GM10266 (cell line): ENCODE measurements around the gene SHH.
A peak's percentile ranks its signal among the peaks of the same experiment; 100 is the strongest.

Experiments
- DNase-seq: peaks from one replicate; pipeline ENCODE4 v3.0.0; 2012; ENCODE audit errors: extremely low spot score
- TF ChIP-seq, protein P1 (sequence below): IDR thresholded peaks from 2 replicates; pipeline ENCODE4 v1.5.1; 2012; ENCODE audit warnings: mild to moderate bottlenecking, low read depth; ENCODE audit not compliant: control insufficient read depth, insufficient read depth; ENCODE audit errors: missing control alignments

SHH gene

DNA sequence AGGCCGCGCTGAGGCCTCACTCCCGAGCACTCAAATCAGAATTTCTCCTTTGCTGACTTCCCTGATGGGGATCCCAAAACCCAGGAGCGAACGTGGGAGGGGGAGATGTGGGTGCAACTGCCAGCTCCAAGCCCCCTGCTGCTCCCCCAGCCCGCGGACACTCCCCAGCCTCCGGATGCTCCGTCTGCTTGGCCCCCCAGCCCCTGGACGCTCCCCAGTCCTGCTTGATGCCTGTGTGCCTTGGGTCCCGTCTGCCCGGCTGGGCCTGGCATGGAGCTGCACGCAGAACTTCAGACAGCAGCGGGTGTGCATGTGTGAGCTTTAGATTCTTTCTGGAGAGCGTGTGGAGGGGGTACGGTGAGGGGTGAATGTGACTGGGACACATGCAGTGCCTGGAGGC, 4.7 kb upstream of the SHH start:
- no peak for DNase-seq
- TF ChIP-seq, protein P1, sequence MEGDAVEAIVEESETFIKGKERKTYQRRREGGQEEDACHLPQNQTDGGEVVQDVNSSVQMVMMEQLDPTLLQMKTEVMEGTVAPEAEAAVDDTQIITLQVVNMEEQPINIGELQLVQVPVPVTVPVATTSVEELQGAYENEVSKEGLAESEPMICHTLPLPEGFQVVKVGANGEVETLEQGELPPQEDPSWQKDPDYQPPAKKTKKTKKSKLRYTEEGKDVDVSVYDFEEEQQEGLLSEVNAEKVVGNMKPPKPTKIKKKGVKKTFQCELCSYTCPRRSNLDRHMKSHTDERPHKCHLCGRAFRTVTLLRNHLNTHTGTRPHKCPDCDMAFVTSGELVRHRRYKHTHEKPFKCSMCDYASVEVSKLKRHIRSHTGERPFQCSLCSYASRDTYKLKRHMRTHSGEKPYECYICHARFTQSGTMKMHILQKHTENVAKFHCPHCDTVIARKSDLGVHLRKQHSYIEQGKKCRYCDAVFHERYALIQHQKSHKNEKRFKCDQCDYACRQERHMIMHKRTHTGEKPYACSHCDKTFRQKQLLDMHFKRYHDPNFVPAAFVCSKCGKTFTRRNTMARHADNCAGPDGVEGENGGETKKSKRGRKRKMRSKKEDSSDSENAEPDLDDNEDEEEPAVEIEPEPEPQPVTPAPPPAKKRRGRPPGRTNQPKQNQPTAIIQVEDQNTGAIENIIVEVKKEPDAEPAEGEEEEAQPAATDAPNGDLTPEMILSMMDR, result no peak

DNA sequence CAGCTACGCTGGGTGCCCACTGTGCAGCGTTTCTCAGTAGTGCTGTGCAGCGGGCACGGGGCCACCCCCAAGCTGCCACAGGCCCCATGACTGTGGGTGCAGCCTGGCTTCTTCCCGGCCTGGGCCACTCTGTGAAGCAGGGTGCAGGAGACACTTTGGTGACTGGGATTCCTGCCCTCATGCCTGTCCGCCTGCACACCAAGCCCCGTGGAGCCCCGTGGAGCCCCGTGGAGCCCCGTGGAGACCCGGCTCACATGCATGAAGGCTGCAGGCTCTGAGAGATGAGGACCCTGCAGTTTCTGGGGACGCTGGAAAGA, 3.9 kb upstream of the SHH start:
- no peak for DNase-seq
- TF ChIP-seq, protein P1, result no peak

DNA sequence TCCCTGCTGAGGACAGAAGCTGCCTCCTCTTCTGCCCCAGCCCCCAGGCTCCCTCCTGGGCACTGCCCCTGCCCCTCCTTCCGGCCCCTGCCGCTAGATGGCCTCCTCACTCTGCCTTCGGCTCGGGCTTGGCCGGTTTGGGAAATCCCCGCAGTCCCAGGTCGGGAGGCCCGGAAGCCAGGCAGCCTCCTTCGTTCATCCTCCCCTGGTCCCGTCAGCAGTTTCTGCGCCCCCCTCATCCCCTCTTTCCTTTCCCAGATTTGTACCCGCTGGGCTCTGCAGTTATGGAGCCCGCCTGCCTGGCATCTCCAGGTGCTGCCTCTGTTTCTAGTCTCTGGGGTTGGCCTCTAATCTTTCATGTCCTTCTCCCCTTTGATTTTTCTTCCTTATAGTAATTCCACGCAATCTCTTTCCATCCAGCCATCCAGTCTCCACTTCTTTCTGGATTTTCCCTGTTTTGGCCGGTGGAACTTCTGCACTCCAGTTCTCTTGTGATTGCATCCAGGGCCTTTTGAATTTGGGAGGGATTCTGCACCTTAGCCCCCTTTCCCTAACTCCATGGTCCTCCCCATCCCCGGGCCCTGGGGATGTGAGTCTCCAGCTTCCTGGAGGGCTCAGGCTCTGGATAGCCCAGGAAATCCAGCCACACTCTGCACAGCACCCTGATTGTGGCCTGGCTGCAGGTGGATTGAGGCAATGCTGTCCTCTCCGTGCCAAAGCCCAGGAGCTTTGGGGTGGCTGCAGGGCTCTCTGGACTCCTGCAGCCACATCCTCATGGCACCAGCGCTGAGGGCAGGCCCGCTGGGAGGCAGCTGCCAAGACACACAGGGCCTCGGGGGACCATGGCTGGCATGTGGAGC, 3.3 kb upstream of the SHH start:
- peak; percentile 87 for DNase-seq
- TF ChIP-seq, protein P1, result peak; percentile 95

DNA sequence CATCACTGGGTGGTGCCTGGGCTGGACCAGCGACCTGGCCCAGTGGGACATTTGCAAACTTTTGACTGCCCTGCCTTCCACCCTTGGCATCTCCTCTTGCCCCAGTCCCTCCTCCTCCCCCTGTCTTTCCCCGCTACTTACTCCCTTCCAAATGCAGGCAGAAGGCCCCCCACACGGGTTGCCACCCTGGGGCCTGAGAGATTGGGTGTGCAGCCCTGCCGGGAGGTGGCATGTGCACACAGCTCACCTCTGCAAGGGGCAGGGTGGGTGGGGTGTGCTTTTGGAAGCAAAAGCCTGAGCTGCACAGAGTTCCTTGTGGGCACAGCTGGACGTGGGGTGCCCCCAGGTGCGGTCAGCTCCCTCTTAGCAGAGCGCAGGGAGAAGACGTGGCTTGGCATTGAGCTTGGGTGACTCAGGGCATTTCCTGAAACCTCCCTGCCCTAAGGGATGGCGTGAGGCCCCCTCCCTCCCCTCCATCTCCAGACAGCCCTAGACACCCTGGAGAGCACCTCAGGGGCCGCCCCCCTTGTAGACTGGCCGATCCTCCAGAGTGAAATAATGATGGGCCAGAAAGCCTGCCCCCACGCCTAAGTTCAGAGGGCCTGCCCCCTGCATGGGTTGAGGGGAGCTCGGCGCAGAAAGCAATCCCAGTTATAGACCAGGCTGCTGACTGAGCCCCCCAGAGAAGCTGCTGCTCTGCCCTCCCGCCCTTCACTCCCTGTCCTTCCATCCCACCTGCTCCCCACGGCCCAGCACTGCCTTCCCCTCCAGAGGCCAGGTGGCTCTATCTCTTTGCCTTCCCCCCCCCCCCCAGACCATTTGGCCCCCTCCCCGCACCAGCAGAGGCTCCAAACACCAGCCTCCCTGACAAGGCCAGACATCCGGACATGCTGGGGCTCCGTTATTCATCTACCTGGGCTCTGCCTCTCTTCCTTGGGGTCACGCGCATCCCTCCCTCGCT, 2.3 kb upstream of the SHH start:
- no peak for DNase-seq
- TF ChIP-seq, protein P1, result no peak

DNA sequence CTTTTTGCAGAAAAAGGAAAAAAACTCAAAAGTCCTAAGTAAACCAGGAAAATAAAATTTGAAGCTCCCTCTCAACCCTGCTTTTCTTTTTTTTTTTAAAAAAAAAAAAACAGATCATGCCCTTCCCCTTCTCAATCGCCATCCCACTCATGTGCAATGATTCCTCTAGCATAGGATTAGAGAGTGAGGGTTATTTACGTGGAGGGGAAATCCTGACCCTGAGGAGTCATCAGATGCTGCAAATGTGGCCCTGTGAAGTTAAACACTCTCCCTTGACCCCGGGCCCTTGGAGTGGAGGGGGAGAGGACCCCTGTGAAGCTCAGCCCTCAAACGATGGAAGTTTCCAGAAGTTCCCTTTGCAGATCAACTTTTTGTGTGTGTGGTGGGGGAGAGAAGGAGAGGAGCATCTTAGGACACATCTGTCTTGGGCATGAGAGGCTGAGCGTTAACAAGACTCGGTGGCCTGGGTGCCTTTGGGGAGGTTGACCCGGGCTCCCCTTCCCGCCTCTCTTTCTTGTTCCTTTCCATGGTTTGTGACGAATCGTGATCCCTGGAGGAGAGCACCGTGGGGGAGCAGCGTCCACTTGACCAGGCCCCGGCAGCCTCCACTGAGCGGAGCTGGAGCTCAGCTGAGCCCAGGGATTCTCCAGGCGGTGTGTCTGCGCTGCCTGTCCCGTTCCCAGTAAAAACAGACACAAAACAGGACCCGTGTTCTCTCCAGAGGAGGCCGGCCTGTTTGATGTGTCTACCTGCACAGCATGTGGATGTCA, 1.5 kb upstream of the SHH start:
- TF ChIP-seq, protein P1, result no peak
- DNase-seq, result no peak

DNA sequence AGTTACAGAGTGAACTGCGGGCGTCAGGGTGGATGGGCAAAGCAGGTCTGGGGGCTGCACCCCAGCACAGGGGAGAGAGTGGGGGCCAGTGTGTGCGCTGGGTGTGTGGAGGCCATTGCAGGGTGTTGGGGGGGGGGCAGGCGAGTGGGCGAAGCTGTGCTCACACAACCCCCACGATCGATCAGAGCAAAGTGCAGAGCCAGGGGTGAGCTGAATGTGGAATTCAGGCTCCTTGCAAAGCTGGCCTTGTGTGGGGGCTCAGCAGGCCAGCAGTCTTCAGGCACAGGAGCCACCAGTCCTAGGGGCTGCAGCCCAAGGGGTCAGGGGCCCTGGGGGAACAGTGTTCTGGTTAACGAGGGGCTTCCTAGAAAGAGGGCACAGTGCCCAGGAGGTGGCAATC, 862 bp upstream of the SHH start:
- TF ChIP-seq, protein P1, result no peak
- DNase-seq, result no peak
